MM.1S (cell line): ENCODE measurements around the gene TTC28.

ENCODE experiments used
- DNase-seq: peaks from one replicate; pipeline ENCODE4 v3.0.0-alpha.2; 2015
- H2AFZ ChIP-seq: fragments of 300-600 bp; sonication (generic); 2 replicates; pipeline ENCODE4 v1.6.0; 2016; ENCODE audit warnings: antibody characterized with exemption, low read length
- H3F3A ChIP-seq: fragments of 300-600 bp; sonication (generic); 2 replicates; pipeline ENCODE4 v1.6.1; 2016; ENCODE audit warnings: mild to moderate bottlenecking, antibody characterized with exemption, low read length, moderate library complexity, mixed read lengths; ENCODE audit not compliant: insufficient read depth
- H3K27ac ChIP-seq: fragments of 300-600 bp; sonication (generic); 2 replicates; pipeline ENCODE4 v1.5.1; 2016; ENCODE audit warnings: mild to moderate bottlenecking, low read length
- H3K27me3 ChIP-seq: fragments of 300-600 bp; sonication (generic); replicated peaks from 2 replicates; pipeline ENCODE4 v1.6.0; 2016; ENCODE audit warnings: low read length; ENCODE audit not compliant: insufficient read depth
- H3K36me3 ChIP-seq: fragments of 300-600 bp; sonication (generic); replicated peaks from 2 replicates; pipeline ENCODE4 v1.6.1; 2016; ENCODE audit warnings: mild to moderate bottlenecking, low read length, mixed read lengths; ENCODE audit not compliant: insufficient read depth
- H3K4me1 ChIP-seq: fragments of 300-600 bp; sonication (generic); 2 replicates; pipeline ENCODE4 v1.6.1; 2016; ENCODE audit warnings: low read length, mixed read lengths
- H3K4me2 ChIP-seq: fragments of 300-600 bp; sonication (generic); 2 replicates; pipeline ENCODE4 v1.6.0; 2016; ENCODE audit warnings: low read depth, low read length
- H3K4me3 ChIP-seq: fragments of 300-600 bp; sonication (generic); 2 replicates; pipeline ENCODE4 v1.5.1; 2016; ENCODE audit warnings: low read length, mixed read lengths
- H3K79me2 ChIP-seq: fragments of 300-600 bp; sonication (generic); 2 replicates; pipeline ENCODE4 v1.6.1; 2016; ENCODE audit warnings: mixed run types, low read length, mixed read lengths
- H3K9ac ChIP-seq: fragments of 300-600 bp; sonication (generic); 2 replicates; pipeline ENCODE4 v1.6.1; 2016; ENCODE audit warnings: low read length, mixed read lengths
- H3K9me2 ChIP-seq: fragments of 300-600 bp; sonication (generic); replicated peaks from 2 replicates; pipeline ENCODE4 v1.6.1; 2016; ENCODE audit warnings: mild to moderate bottlenecking, low read length, mixed read lengths; ENCODE audit not compliant: insufficient read depth
- H3K9me3 ChIP-seq: fragments of 300-600 bp; sonication (generic); replicated peaks from 2 replicates; pipeline ENCODE4 v1.6.1; 2016; ENCODE audit warnings: mild to moderate bottlenecking, low read length, mixed read lengths; ENCODE audit not compliant: insufficient read depth
- H4K20me1 ChIP-seq: fragments of 300-600 bp; sonication (generic); 2 replicates; pipeline ENCODE4 v1.6.1; 2016; ENCODE audit warnings: mild to moderate bottlenecking, low read length, moderate library complexity, mixed read lengths; ENCODE audit not compliant: insufficient read depth
- CTCF ChIP-seq: fragments of 300-600 bp; sonication (generic); IDR thresholded peaks from 2 replicates; pipeline ENCODE4 v1.5.1; 2016; ENCODE audit warnings: antibody characterized with exemption, low read length, mixed read lengths
- EZH2 ChIP-seq: fragments of 300-600 bp; sonication (generic); optimal IDR thresholded peaks from 2 replicates; pipeline ENCODE3; 2017; ENCODE audit warnings: low read depth, mild to moderate bottlenecking, antibody characterized with exemption, low read length, mixed read lengths
- EZH2phosphoT487 ChIP-seq: fragments of 300-600 bp; sonication (generic); IDR thresholded peaks from 2 replicates; pipeline ENCODE4 v1.6.1; 2018; ENCODE audit warnings: antibody characterized with exemption, low read length

TTC28 gene

GRCh38 chr22:28435140-28435768 lies 244.4 kb downstream of the TTC28 start:
- no peaks in the 10 kb centered on the region for H3K27me3 ChIP-seq
- no peaks in the 10 kb centered on the region for H3K9me2 ChIP-seq
- no peak overlapping the region for H3K4me2 ChIP-seq
- TF ChIP-seq CTCF (no peak), EZH2 (no peak), EZH2phosphoT487 (no peak)
- H3K36me3 ChIP-seq: no peaks in the 10 kb centered on the region
- H3F3A ChIP-seq: no peaks in the 10 kb centered on the region
- no peak overlapping the region for H2AFZ ChIP-seq
- H3K27ac ChIP-seq: no peak overlapping the region
- H4K20me1 ChIP-seq: no peaks in the 10 kb centered on the region
- no peaks in the 10 kb centered on the region for H3K4me1 ChIP-seq
- no peaks in the 10 kb centered on the region for H3K9me3 ChIP-seq
- H3K4me3 ChIP-seq: no peak overlapping the region
- no peak overlapping the region for H3K9ac ChIP-seq
- no peaks in the 10 kb centered on the region for H3K79me2 ChIP-seq
- no peak for DNase-seq

- no peaks in the 10 kb centered on the region for H3K9me2 ChIP-seq
- no peaks in the 10 kb centered on the region for H3K27me3 ChIP-seq
- no peaks in the 10 kb centered on the region for H3K79me2 ChIP-seq
- H3K9ac ChIP-seq: no peak overlapping the region
- no peaks in the 10 kb centered on the region for H4K20me1 ChIP-seq
- no peaks in the 10 kb centered on the region for H3K36me3 ChIP-seq
- no peaks in the 10 kb centered on the region for H3K4me1 ChIP-seq
- no peak for DNase-seq
- no peak overlapping the region for H3K27ac ChIP-seq
- H3K4me3 ChIP-seq: no peak overlapping the region
- no peak overlapping the region for H2AFZ ChIP-seq
- H3K4me2 ChIP-seq: no peak overlapping the region
- H3K9me3 ChIP-seq: no peaks in the 10 kb centered on the region
- H3F3A ChIP-seq: no peaks in the 10 kb centered on the region
- TF ChIP-seq EZH2: no peak
- no peak for TF ChIP-seq CTCF
- no peak for TF ChIP-seq EZH2phosphoT487
These were observed 249.1 kb downstream of the TTC28 start for GRCh38 chr22:28430466-28431025.

GRCh38 chr22:28429711-28430110 lies 249.9 kb downstream of the TTC28 start:
- no peak for DNase-seq
- Histone ChIP-seq H3K79me2 (no peaks in the 10 kb centered on the region), H4K20me1 (no peaks in the 10 kb centered on the region), H3K36me3 (no peaks in the 10 kb centered on the region), H3K4me2 (no peak overlapping the region), H3F3A (no peaks in the 10 kb centered on the region), H3K9me3 (no peaks in the 10 kb centered on the region), H3K27ac (no peak overlapping the region), H3K4me1 (no peaks in the 10 kb centered on the region), H3K9ac (no peak overlapping the region), H3K27me3 (no peaks in the 10 kb centered on the region), H3K9me2 (no peaks in the 10 kb centered on the region), H2AFZ (no peak overlapping the region), H3K4me3 (no peak overlapping the region)
- no peak for TF ChIP-seq CTCF
- TF ChIP-seq EZH2phosphoT487: no peak
